ENCODE measurements around the gene KIF1B.
"Not testable (repeated sequence)": the region's sequence is repeated elsewhere in the genome, so short reads cannot be mapped to it uniquely, and the experiment has no call there.

KIF1B gene

GRCh38 chr1:10229903-10230302 lies 19.5 kb downstream of the KIF1B start:
- in situ Hi-C loops (cut with HindIII; ENCODE audit: low sequenced_read_pairs) = no loop called here

- in situ Hi-C loops (cut with HindIII; ENCODE audit: low sequenced_read_pairs) = no loop called here
Observed at GRCh38 chr1:10232163-10232562, 21.8 kb downstream of the KIF1B start.

GRCh38 chr1:10236405-10237156 lies 26.2 kb downstream of the KIF1B start:
- in situ Hi-C loops (cut with HindIII; ENCODE audit: low sequenced_read_pairs) = no loop called here

- in situ Hi-C loops (cut with HindIII; ENCODE audit: low sequenced_read_pairs) = no loop called here
Observed at GRCh38 chr1:10237157-10237539, 26.8 kb downstream of the KIF1B start.

- in situ Hi-C loops (cut with HindIII; ENCODE audit: low sequenced_read_pairs) = no loop called here
Observed at GRCh38 chr1:10242135-10242534, 31.8 kb downstream of the KIF1B start.

GRCh38 chr1:10242811-10243210 lies 32.4 kb downstream of the KIF1B start:
- in situ Hi-C loops (cut with HindIII; ENCODE audit: low sequenced_read_pairs) = no loop called here

GRCh38 chr1:10245674-10246073 lies 35.3 kb downstream of the KIF1B start:
- in situ Hi-C loops (cut with HindIII; ENCODE audit: low sequenced_read_pairs) = no loop called here

- in situ Hi-C loops (cut with HindIII; ENCODE audit: low sequenced_read_pairs) = no loop called here
Observed at GRCh38 chr1:10249808-10250457, 39.6 kb downstream of the KIF1B start.

GRCh38 chr1:10250663-10251062 lies 40.3 kb downstream of the KIF1B start:
- in situ Hi-C loops (cut with HindIII; ENCODE audit: low sequenced_read_pairs) = no loop called here

- in situ Hi-C loops (cut with HindIII; ENCODE audit: low sequenced_read_pairs) = not testable (repeated sequence)
Observed at GRCh38 chr1:10251325-10252108, 41.1 kb downstream of the KIF1B start.

GRCh38 chr1:10252508-10252907 lies 42.1 kb downstream of the KIF1B start:
- in situ Hi-C loops (cut with HindIII; ENCODE audit: low sequenced_read_pairs) = no loop called here

GRCh38 chr1:10253149-10253548 lies 42.8 kb downstream of the KIF1B start:
- in situ Hi-C loops (cut with HindIII; ENCODE audit: low sequenced_read_pairs) = no loop called here

GRCh38 chr1:10253755-10254154 lies 43.4 kb downstream of the KIF1B start:
- in situ Hi-C loops (cut with HindIII; ENCODE audit: low sequenced_read_pairs) = no loop called here

- in situ Hi-C loops (cut with HindIII; ENCODE audit: low sequenced_read_pairs) = no loop called here
Observed at GRCh38 chr1:10257851-10258250, 47.5 kb downstream of the KIF1B start.

- in situ Hi-C loops (cut with HindIII; ENCODE audit: low sequenced_read_pairs) = not testable (repeated sequence)
Observed at GRCh38 chr1:10259547-10259946, 49.2 kb downstream of the KIF1B start.

- in situ Hi-C loops (cut with HindIII; ENCODE audit: low sequenced_read_pairs) = no loop called here
Observed at GRCh38 chr1:10263450-10264082, 53.2 kb downstream of the KIF1B start.

GRCh38 chr1:10265027-10265426 lies 54.7 kb downstream of the KIF1B start:
- in situ Hi-C loops (cut with HindIII; ENCODE audit: low sequenced_read_pairs) = no loop called here

- in situ Hi-C loops (cut with HindIII; ENCODE audit: low sequenced_read_pairs) = no loop called here
Observed at GRCh38 chr1:10265900-10266299, 55.5 kb downstream of the KIF1B start.

- in situ Hi-C loops (cut with HindIII; ENCODE audit: low sequenced_read_pairs) = no loop called here
Observed at GRCh38 chr1:10267319-10267718, 56.9 kb downstream of the KIF1B start.

- in situ Hi-C loops (cut with HindIII; ENCODE audit: low sequenced_read_pairs) = no loop called here
Observed at GRCh38 chr1:10267921-10268320, 57.6 kb downstream of the KIF1B start.

GRCh38 chr1:10271090-10271489 lies 60.7 kb downstream of the KIF1B start:
- in situ Hi-C loops (cut with HindIII; ENCODE audit: low sequenced_read_pairs) = no loop called here
